ENCODE data around the gene SCMH1. TPM values are rescaled to one million over a fixed set of nuclear protein-coding genes. Genes with fewer than 3 reads are reported as not detected.
"Not testable (repeated sequence)": the region's sequence is repeated elsewhere in the genome, so short reads cannot be mapped to it uniquely, and the experiment has no call there.

The SCMH1 gene
- polyA plus RNA-seq, 2 of the 4 experiments (the other 2 are of a cell fraction): 11.6 to 26.7 TPM

- not testable (repeated sequence) for ATAC-seq, H3K4me2 ChIP-seq
These were observed 9.0 kb upstream of the SCMH1 start for GRCh38 chr1:41251120-41251519.

GRCh38 chr1:41249319-41249718 lies 7.2 kb upstream of the SCMH1 start:
- WGBS (ENCODE audit: missing lambda C conversion rate): 58% methylated on average over 5 of the region's 5 CpGs

More at GRCh38 chr1:41251120-41251519, 9.0 kb upstream of the SCMH1 start:
- FAIRE-seq; H3K9me3 ChIP-seq; H3K4me3 ChIP-seq; DNase-seq (ENCODE audit: low read depth in 1 of 2, low spot score in 1 of 2); H3K27ac ChIP-seq; POLR2A ChIA-PET: not testable (repeated sequence)
- WGBS (ENCODE audit: missing lambda C conversion rate): 92% methylated on average over 1 of the region's 1 CpG
- CTCF ChIA-PET: interaction anchor here (1.8 kb wide), 1 partner anchor 10 kb away, joined by 4 read pairs; no protein-coding TSS in a partner anchor
- peaks cover 17% of the 10 kb centered on the region; the same call in 2 of the 3 replicates for H3K4me1 ChIP-seq

GRCh38 chr1:41246568-41246967 lies 4.5 kb upstream of the SCMH1 start:
- Histone ChIP-seq H3K9me3 (no peaks in the 10 kb centered on the region), H3K4me2 (no peak overlapping the region), H3K4me3 (no peak overlapping the region), H3K4me1 (peaks cover 22% of the 10 kb centered on the region; the same call in 2 of the 3 replicates), H3K27ac (no peak overlapping the region)
- WGBS (ENCODE audit: missing lambda C conversion rate): 29% methylated on average over 1 of the region's 1 CpG
- DNase-seq (ENCODE audit: low read depth in 1 of 2, low spot score in 1 of 2) (no peak), ATAC-seq (no peak), FAIRE-seq (no peak)
- no peak for TF ChIP-seq USF2 (IDR thresholded peaks at IDR 0.05)
- TF ChIP-seq MYC (IDR thresholded peaks at IDR 0.05; ENCODE audit: borderline replicate concordance, low read length): no peak
- TF ChIP-seq NFE2L2 (conservative IDR thresholded peaks at IDR 0.05; ENCODE audit: low read length): peak; percentile 35; the same call in 1 of the 2 replicates
- TF ChIP-seq EHF (CRISPR knock-in tag; IDR thresholded peaks at IDR 0.05): no peak
- no peak for TF ChIP-seq JUNB (IDR thresholded peaks at IDR 0.05)
- peak; percentile 71 for TF ChIP-seq MAFK (IDR thresholded peaks at IDR 0.05; ENCODE audit: partially characterized antibody)
- ChIA-PET CTCF (no interaction called here), POLR2A (no interaction called here)

More at GRCh38 chr1:41249319-41249718, 7.2 kb upstream of the SCMH1 start:
- H3K27ac ChIP-seq: no peak overlapping the region
- H3K4me3 ChIP-seq: no peak overlapping the region
- H3K9me3 ChIP-seq: 0 out of 3 replicates have a peak, but pooled peaks cover 3% of the 10 kb centered on the region
- TF ChIP-seq RNF2 (IDR thresholded peaks at IDR 0.05; ENCODE audit: borderline replicate concordance, low read depth) (no peak), HEYL (CRISPR knock-in tag; IDR thresholded peaks at IDR 0.05) (no peak), MAFK (IDR thresholded peaks at IDR 0.05; ENCODE audit: partially characterized antibody) (no peak), RCOR1 (IDR thresholded peaks at IDR 0.05; ENCODE audit: low read depth, low read length) (no peak), ZNF302 (CRISPR knock-in tag; IDR thresholded peaks at IDR 0.05) (no peak), HES2 (IDR thresholded peaks at IDR 0.05) (no peak), SMC3 (IDR thresholded peaks at IDR 0.05) (no peak), MYC (IDR thresholded peaks at IDR 0.05; ENCODE audit: borderline replicate concordance, low read length) (no peak), HMGXB4 (CRISPR knock-in tag; IDR thresholded peaks at IDR 0.05; ENCODE audit: borderline replicate concordance) (no peak), JUN (IDR thresholded peaks at IDR 0.05) (no peak), RAD21 (conservative IDR thresholded peaks at IDR 0.05 in 1 of 2, IDR thresholded peaks at IDR 0.05 in 1 of 2) (no peak), RARB (CRISPR knock-in tag; IDR thresholded peaks at IDR 0.05) (no peak), FOSL2 (IDR thresholded peaks at IDR 0.05) (no peak), FOSL2 (CRISPR knock-in tag; IDR thresholded peaks at IDR 0.05) (no peak), EHF (CRISPR knock-in tag; IDR thresholded peaks at IDR 0.05) (no peak), HOXB5 (CRISPR knock-in tag; IDR thresholded peaks at IDR 0.05) (no peak), NR3C1 (IDR thresholded peaks at IDR 0.05) (no peak), MAZ (IDR thresholded peaks at IDR 0.05; ENCODE audit: borderline replicate concordance, low read depth, low read length) (no peak), PHF8 (IDR thresholded peaks at IDR 0.05; ENCODE audit: borderline replicate concordance, low read depth) (no peak), CHD2 (IDR thresholded peaks at IDR 0.05; ENCODE audit: low read length, partially characterized antibody) (no peak)
- TF ChIP-seq, protein P1, sequence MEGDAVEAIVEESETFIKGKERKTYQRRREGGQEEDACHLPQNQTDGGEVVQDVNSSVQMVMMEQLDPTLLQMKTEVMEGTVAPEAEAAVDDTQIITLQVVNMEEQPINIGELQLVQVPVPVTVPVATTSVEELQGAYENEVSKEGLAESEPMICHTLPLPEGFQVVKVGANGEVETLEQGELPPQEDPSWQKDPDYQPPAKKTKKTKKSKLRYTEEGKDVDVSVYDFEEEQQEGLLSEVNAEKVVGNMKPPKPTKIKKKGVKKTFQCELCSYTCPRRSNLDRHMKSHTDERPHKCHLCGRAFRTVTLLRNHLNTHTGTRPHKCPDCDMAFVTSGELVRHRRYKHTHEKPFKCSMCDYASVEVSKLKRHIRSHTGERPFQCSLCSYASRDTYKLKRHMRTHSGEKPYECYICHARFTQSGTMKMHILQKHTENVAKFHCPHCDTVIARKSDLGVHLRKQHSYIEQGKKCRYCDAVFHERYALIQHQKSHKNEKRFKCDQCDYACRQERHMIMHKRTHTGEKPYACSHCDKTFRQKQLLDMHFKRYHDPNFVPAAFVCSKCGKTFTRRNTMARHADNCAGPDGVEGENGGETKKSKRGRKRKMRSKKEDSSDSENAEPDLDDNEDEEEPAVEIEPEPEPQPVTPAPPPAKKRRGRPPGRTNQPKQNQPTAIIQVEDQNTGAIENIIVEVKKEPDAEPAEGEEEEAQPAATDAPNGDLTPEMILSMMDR (IDR thresholded peaks at IDR 0.05): no peak
- peaks cover 13% of the 10 kb centered on the region; the same call in 2 of the 3 replicates for H3K4me1 ChIP-seq
- CTCF ChIA-PET: interaction anchor here (1.0 kb wide), 1 partner anchor 20 kb away, joined by 3 read pairs; no protein-coding TSS in a partner anchor
- FAIRE-seq (no peak), DNase-seq (ENCODE audit: low read depth in 1 of 2, low spot score in 1 of 2) (no peak), ATAC-seq (no peak)
- POLR2A ChIA-PET: no interaction called here
- H3K4me2 ChIP-seq: peak overlapping the region; percentile 24; the same call in 1 of the 3 replicates
